AG04449 (cell line): ENCODE data around the gene GRID1.

Source experiments
- CTCF ChIA-PET: fragments of 350-600 bp; formaldehyde crosslinking; extraction: SDS; loops from one replicate; lab custom pipeline; 2021; ENCODE audit warnings: antibody characterized with exemption; lab: Yijun Ruan, JAX
- POLR2A ChIA-PET: fragments of 400-600, 350-600 bp; formaldehyde crosslinking; extraction: SDS; loops from one replicate; lab custom pipeline; 2020; ENCODE audit warnings: antibody characterized with exemption, inconsistent platforms; lab: Yijun Ruan, JAX
- DNase-seq: peaks from one replicate; pipeline ENCODE4 v3.0.0-alpha.2; 2010; ENCODE audit warnings: low read depth, low spot score
- H3K4me3 ChIP-seq: 2 replicates; pipeline ENCODE4 v1.5.1; 2011; ENCODE audit warnings: low read depth, mild to moderate bottlenecking, control low read depth, low read length
- CTCF ChIP-seq: IDR thresholded peaks from one replicate; pipeline ENCODE4 v1.5.1; 2011; ENCODE audit warnings: mild to moderate bottlenecking, moderate library complexity, low read length, control low read depth, inconsistent platforms; ENCODE audit not compliant: insufficient read depth; ENCODE audit errors: missing control alignments

Gene GRID1

DNA sequence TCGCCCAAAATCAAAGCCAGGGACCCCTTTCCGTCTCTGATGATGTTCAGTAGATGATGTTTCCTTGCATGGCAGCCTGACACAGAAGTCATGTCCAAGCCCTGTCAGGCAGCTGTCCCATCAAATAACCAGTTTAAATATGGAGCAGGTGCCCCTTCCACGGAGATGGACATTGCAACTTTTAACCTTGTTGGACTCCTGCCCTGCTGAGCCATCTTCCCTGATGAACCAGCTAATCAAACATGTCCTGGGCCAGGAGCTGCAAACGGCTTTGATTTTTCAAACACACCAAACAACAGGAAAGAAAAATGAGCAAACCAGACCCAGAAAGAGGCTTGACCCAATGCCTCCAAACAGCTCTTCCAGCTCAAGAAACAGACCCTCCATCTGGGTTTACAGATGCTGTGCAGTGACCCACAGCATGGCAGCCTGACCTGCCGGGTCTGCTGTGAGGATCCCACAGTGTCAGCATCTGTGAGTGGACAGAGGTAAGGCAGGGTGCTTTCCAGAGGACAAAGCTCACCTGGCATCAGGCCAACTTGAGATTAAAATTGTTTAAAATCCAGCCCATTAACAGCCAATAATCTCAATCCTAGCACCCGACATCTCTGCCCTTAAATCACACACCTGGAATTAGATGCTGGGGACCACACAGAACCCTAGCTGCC, 372.6 kb downstream of the GRID1 start:
- H3K4me3 ChIP-seq = no peak overlapping the region
- ChIA-PET POLR2A (no interaction called here), CTCF (interaction anchor here (1.1 to 3.3 kb wide), 2 partner anchors 381 to 384 kb away, joined by 3 to 25 read pairs; no protein-coding TSS in a partner anchor)
- no peak for TF ChIP-seq CTCF
- DNase-seq = no peak

DNA sequence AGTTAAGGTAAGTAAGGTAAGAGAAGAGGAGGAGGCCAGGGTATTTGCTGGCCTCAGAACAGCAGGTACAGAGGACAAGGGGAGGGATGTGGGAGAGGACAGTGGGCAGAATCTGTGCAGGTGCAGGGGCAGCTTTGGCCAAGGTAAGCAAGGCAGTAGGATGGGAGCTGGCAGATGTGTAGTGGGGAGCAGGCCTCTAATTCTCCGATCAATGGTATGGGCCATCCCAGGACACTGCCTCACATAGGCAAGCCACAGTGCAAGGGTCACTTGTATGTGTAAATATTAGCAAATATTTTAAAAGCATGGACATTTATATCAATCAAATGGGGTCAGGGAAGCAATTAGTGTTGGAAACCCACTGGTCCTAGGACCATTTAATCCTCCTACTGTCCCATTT, 373.5 kb downstream of the GRID1 start:
- POLR2A ChIA-PET = no interaction called here
- CTCF ChIA-PET = interaction anchor here (0.8 to 1.2 kb wide), 3 partner anchors 382 to 385 kb away, joined by 3 to 4 read pairs (median 4); no protein-coding TSS in a partner anchor
- DNase-seq = no peak
- no peak for TF ChIP-seq CTCF
- H3K4me3 ChIP-seq = no peak overlapping the region

- no peak for DNase-seq
- ChIA-PET POLR2A (no interaction called here), CTCF (interaction anchor here (0.8 to 1.2 kb wide), 2 partner anchors 384 to 386 kb away, joined by 4 read pairs; no protein-coding TSS in a partner anchor)
- no peak overlapping the region for H3K4me3 ChIP-seq
- TF ChIP-seq CTCF = no peak
These were observed 374.3 kb downstream of the GRID1 start for GRCh38 chr10:85992324-85992723.

DNA sequence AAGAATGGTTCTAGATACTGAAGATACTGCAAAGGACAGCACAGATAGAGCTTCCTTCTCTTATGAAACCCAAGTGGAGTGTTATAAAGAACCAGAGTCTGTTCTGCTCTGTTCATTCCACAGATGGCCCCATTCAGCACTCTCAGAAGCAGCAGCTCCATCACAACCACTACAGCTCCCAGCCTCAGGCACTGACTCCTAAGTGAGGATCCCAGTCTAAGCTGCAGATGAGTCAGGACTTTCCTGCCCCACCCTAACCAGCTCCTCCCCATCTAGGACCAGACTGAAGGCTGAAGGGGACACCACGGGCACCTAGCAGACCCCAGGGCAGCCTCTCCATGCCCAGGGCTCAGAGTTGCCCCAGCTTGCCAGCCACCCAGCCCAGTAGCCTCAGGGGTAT, 379.8 kb downstream of the GRID1 start:
- ChIA-PET CTCF (no interaction called here), POLR2A (no interaction called here)
- no peak for TF ChIP-seq CTCF
- no peak for DNase-seq
- no peak overlapping the region for H3K4me3 ChIP-seq

DNA sequence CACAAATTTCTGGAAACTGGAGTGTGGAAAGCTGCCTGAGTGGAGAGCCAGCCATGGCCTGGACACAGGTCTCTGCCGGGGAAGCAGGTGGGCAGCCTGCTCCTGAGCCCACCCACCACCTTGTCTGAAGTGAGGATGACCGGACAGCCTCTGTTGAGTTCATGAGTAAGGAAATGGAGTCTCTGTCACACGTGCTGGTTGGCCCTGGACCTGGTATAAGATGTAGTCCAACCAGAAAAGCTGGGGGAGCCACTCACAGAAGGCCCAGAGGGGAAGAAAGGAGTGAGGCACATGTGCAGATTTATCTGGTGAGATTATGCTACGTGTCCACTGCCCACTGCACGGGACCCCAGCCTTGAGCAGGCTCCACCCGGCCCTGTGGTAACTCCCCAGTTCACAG, 383.5 kb downstream of the GRID1 start:
- no peak for TF ChIP-seq CTCF
- ChIA-PET CTCF (no interaction called here), POLR2A (no interaction called here)
- DNase-seq = no peak
- H3K4me3 ChIP-seq = no peak overlapping the region

GRCh38 chr10:85979598-85979997, 387.0 kb downstream of the GRID1 start:
- DNase-seq = no peak
- ChIA-PET CTCF (no interaction called here), POLR2A (no interaction called here)
- no peak for TF ChIP-seq CTCF
- H3K4me3 ChIP-seq = no peak overlapping the region
